Tibial nerve (tissue), 4 donors: ENCODE measurements around the gene PEX1. TPM values are rescaled to one million over a fixed set of nuclear protein-coding genes. Genes with fewer than 3 reads are reported as not detected.
"Not testable (repeated sequence)": the region's sequence is repeated elsewhere in the genome, so short reads cannot be mapped to it uniquely, and the experiment has no call there.

Experiments
- DNase-seq, 2 donors: peaks; one replicate each; pipeline ENCODE4 v3.0.0-alpha.2; 2019; ENCODE audit warnings: low spot score in 2 of 2
- H3K27ac ChIP-seq, 4 donors: fragments of 200-600 bp; sonication (generic) in 3 of 4; one replicate each; pipeline ENCODE4 v1.5.1; 2017 to 2019; ENCODE audit warnings: mild to moderate bottlenecking in 1 of 4
- H3K27me3 ChIP-seq, 2 donors: fragments of 200-600 bp; sonication (generic) in 1 of 2; one replicate each; pipeline versions ENCODE4 v1.5.1 to v1.6.0; 2017 to 2019
- H3K36me3 ChIP-seq, 3 donors: fragments of 200-600 bp; sonication (generic); one replicate each; pipeline ENCODE4 v1.5.1; 2018 to 2019
- H3K4me1 ChIP-seq, 4 donors: fragments of 200-600 bp; sonication (generic) in 3 of 4; one replicate each; pipeline ENCODE4 v1.5.1; 2017 to 2019
- H3K4me3 ChIP-seq, 4 donors: fragments of 200-600 bp; sonication (generic) in 3 of 4; one replicate each; pipeline ENCODE4 v1.5.1; 2017 to 2019; ENCODE audit warnings: mild to moderate bottlenecking in 1 of 4, moderate library complexity in 1 of 4
- H3K9me3 ChIP-seq, 4 donors: fragments of 200-600 bp; sonication (generic) in 3 of 4; one replicate each; pipeline ENCODE4 v1.5.1; 2017 to 2019
- CTCF ChIP-seq, 5 experiments: fragments of 200-600 bp in 3 of 5; fragments of 450-650 bp in 2 of 5; sonication (generic) in 3 of 5; IDR thresholded peaks; one replicate each; pipeline ENCODE4 v1.5.1; 2016 to 2019; ENCODE audit warnings: antibody characterized with exemption in 5 of 5, mild to moderate bottlenecking in 3 of 5, moderate library complexity in 2 of 5
- EP300 ChIP-seq, 2 donors: sonication (generic); formaldehyde crosslinking; IDR thresholded peaks; one replicate each; pipeline ENCODE4 v1.6.1; 2017; ENCODE audit warnings: antibody characterized with exemption in 2 of 2, mild to moderate bottlenecking in 1 of 2
- POLR2A ChIP-seq, 2 donors: fragments of 450-650 bp; IDR thresholded peaks; one replicate each; pipeline ENCODE4 v1.6.1; 2017; ENCODE audit warnings: antibody characterized with exemption in 2 of 2, mild to moderate bottlenecking in 2 of 2, moderate library complexity in 2 of 2
- WGBS, 2 donors: methylation state at CpG; one replicate each; pipeline ENCODE4 v1.1.5; 2018; 5-methylcytosine and 5-hydroxymethylcytosine counted together
- total RNA-seq, 4 donors: library from RNA; depleted of rRNA; stranded (reverse); fragments of >200 nt; gene quantifications; one replicate each; pipeline ENCODE4 v1.1.0, GENCODE V29; 2016

The PEX1 gene
- total RNA-seq, 4 donors from 2014 or later: 18.4 to 24.6 (median 20.7) TPM

- no peak overlapping the region for H3K27ac ChIP-seq
- no peaks in the 10 kb centered on the region for H3K36me3 ChIP-seq
- no peaks in the 10 kb centered on the region for H3K27me3 ChIP-seq
- no peaks in the 10 kb centered on the region for H3K4me1 ChIP-seq
- no peak overlapping the region for H3K4me3 ChIP-seq
- no peak for DNase-seq
- no peak for TF ChIP-seq POLR2A (IDR thresholded peaks at IDR 0.05)
- TF ChIP-seq CTCF (IDR thresholded peaks at IDR 0.05): no peak
- TF ChIP-seq EP300 (IDR thresholded peaks at IDR 0.05): no peak
- WGBS, 2 donors: 74 to 91% methylated on average over 4 to 6 of the region's 6 CpGs
- no peaks in the 10 kb centered on the region for H3K9me3 ChIP-seq
Measured at GRCh38 chr7:92547579-92547978, 19.3 kb upstream of the PEX1 start.

- no peak for DNase-seq
- no peaks in the 10 kb centered on the region for H3K9me3 ChIP-seq
- 91 to 96% methylated on average over 11 to 17 of the region's 17 CpGs for WGBS, 2 donors
- H3K27ac ChIP-seq: no peak overlapping the region
- TF ChIP-seq EP300 (IDR thresholded peaks at IDR 0.05) (no peak), POLR2A (IDR thresholded peaks at IDR 0.05) (no peak), CTCF (IDR thresholded peaks at IDR 0.05) (no peak)
- no peak overlapping the region for H3K4me3 ChIP-seq
- H3K27me3 ChIP-seq: no peaks in the 10 kb centered on the region
- no peaks in the 10 kb centered on the region for H3K4me1 ChIP-seq
- H3K36me3 ChIP-seq: no peaks in the 10 kb centered on the region
Measured at GRCh38 chr7:92546856-92547497, 18.7 kb upstream of the PEX1 start.

- H3K27ac ChIP-seq, H3K9me3 ChIP-seq, H3K4me1 ChIP-seq, H3K4me3 ChIP-seq, H3K36me3 ChIP-seq, DNase-seq, H3K27me3 ChIP-seq: not testable (repeated sequence)
- 95 to 97% methylated on average over 24 to 30 of the region's 30 CpGs for WGBS, 2 donors
Measured at GRCh38 chr7:92545116-92545515, 16.8 kb upstream of the PEX1 start.

- H3K4me3 ChIP-seq, H3K4me1 ChIP-seq, DNase-seq, H3K9me3 ChIP-seq, H3K27me3 ChIP-seq, H3K27ac ChIP-seq: not testable (repeated sequence)
- peaks cover 0 to 14% (median 0%) of the 10 kb centered on the region in 3 donors for H3K36me3 ChIP-seq
- 95 to 97% methylated on average over 3 of the region's 3 CpGs for WGBS, 2 donors
Measured at GRCh38 chr7:92543542-92543941, 15.2 kb upstream of the PEX1 start.

GRCh38 chr7:92534572-92534971 lies 6.3 kb upstream of the PEX1 start:
- WGBS, 2 donors: 61 to 69% methylated on average over 9 of the region's 9 CpGs
- peaks cover 9 to 94% (median 24%) of the 10 kb centered on the region in 3 donors for H3K36me3 ChIP-seq

GRCh38 chr7:92528958-92529264 lies 591 bp upstream of the PEX1 start:
- TF ChIP-seq POLR2A (IDR thresholded peaks at IDR 0.05) (no peak), EP300 (IDR thresholded peaks at IDR 0.05) (no peak), CTCF (IDR thresholded peaks at IDR 0.05) (no peak)
- peak overlapping the region; percentile 81 to 96 (median 89) for H3K27ac ChIP-seq
- 0 to 1% methylated on average over 13 of the region's 13 CpGs for WGBS, 2 donors
- H3K4me3 ChIP-seq: peak overlapping the region; percentile 64 to 99 (median 89)
- no peaks in the 10 kb centered on the region for H3K27me3 ChIP-seq
- H3K36me3 ChIP-seq: peaks cover 0 to 38% (median 14%) of the 10 kb centered on the region in 3 donors
- no peaks in the 10 kb centered on the region for H3K9me3 ChIP-seq
- no peak for DNase-seq
- H3K4me1 ChIP-seq: peaks cover 0 to 49% (median 16%) of the 10 kb centered on the region in 4 donors

More at GRCh38 chr7:92534572-92534971, 6.3 kb upstream of the PEX1 start:
- no peaks in the 10 kb centered on the region for H3K27me3 ChIP-seq
- DNase-seq: no peak
- H3K27ac ChIP-seq: no peak overlapping the region
- H3K4me1 ChIP-seq: peaks cover 0 to 27% (median 3%) of the 10 kb centered on the region in 4 donors
- no peak for TF ChIP-seq CTCF (IDR thresholded peaks at IDR 0.05)
- TF ChIP-seq EP300 (IDR thresholded peaks at IDR 0.05): no peak
- no peak for TF ChIP-seq POLR2A (IDR thresholded peaks at IDR 0.05)
- no peak overlapping the region for H3K4me3 ChIP-seq
- H3K9me3 ChIP-seq: no peaks in the 10 kb centered on the region
